ENCODE measurements around the gene TIMM23.

The TIMM23 gene

GRCh38 chr10:46020344-46020657 is 48.0 kb downstream of the TIMM23 start:
- peak overlapping the region; percentile 69 for H3K4me3 Mint-ChIP-seq
- no peaks in the 10 kb centered on the region for H3K9me3 Mint-ChIP-seq
- H3K27me3 Mint-ChIP-seq, result no peaks in the 10 kb centered on the region
- peaks cover 75% of the 10 kb centered on the region for H3K4me1 Mint-ChIP-seq (ENCODE audit: low read depth)
- intact Hi-C loops (cut with micrococcal nuclease), result no loop called here
- H3K27ac Mint-ChIP-seq, result peak overlapping the region; percentile 94
- peaks cover 32% of the 10 kb centered on the region for H3K36me3 Mint-ChIP-seq (ENCODE audit: low read depth)

- Mint-ChIP-seq H3K27me3 (no peaks in the 10 kb centered on the region), H3K4me1 (ENCODE audit: low read depth) (peaks cover 81% of the 10 kb centered on the region), H3K9me3 (no peaks in the 10 kb centered on the region), H3K4me3 (peak overlapping the region; percentile 86), H3K36me3 (ENCODE audit: low read depth) (peaks cover 33% of the 10 kb centered on the region), H3K27ac (peak overlapping the region; percentile 94)
- intact Hi-C loops (cut with micrococcal nuclease), result no loop called here
Measured at GRCh38 chr10:46022978-46023702, 50.9 kb downstream of the TIMM23 start.

GRCh38 chr10:46024948-46025347 is 52.7 kb downstream of the TIMM23 start:
- peak overlapping the region; percentile 33 for H3K27ac Mint-ChIP-seq
- intact Hi-C loops (cut with micrococcal nuclease), result loop anchor here (5.0 kb wide), 1 partner anchor 43 kb away; no protein-coding TSS in a partner anchor
- peaks cover 38% of the 10 kb centered on the region for H3K36me3 Mint-ChIP-seq (ENCODE audit: low read depth)
- no peaks in the 10 kb centered on the region for H3K9me3 Mint-ChIP-seq
- H3K27me3 Mint-ChIP-seq, result no peaks in the 10 kb centered on the region
- no peak overlapping the region for H3K4me3 Mint-ChIP-seq
- H3K4me1 Mint-ChIP-seq (ENCODE audit: low read depth), result peaks cover 75% of the 10 kb centered on the region

GRCh38 chr10:46025406-46025805 is 53.1 kb downstream of the TIMM23 start:
- peak overlapping the region; percentile 33 for H3K27ac Mint-ChIP-seq
- H3K36me3 Mint-ChIP-seq (ENCODE audit: low read depth), result peaks cover 43% of the 10 kb centered on the region
- peaks cover 72% of the 10 kb centered on the region for H3K4me1 Mint-ChIP-seq (ENCODE audit: low read depth)
- H3K27me3 Mint-ChIP-seq, result no peaks in the 10 kb centered on the region
- intact Hi-C loops (cut with micrococcal nuclease), result loop anchor here (5.0 kb wide), 1 partner anchor 43 kb away; no protein-coding TSS in a partner anchor
- no peak overlapping the region for H3K4me3 Mint-ChIP-seq
- no peaks in the 10 kb centered on the region for H3K9me3 Mint-ChIP-seq

GRCh38 chr10:46026106-46026505 is 53.8 kb downstream of the TIMM23 start:
- no peak overlapping the region for H3K27ac Mint-ChIP-seq

GRCh38 chr10:46028584-46029460 is 56.5 kb downstream of the TIMM23 start:
- Mint-ChIP-seq H3K27ac (peak overlapping the region; percentile 98), H3K4me1 (ENCODE audit: low read depth) (peaks cover 73% of the 10 kb centered on the region), H3K4me3 (peak overlapping the region; percentile 97), H3K36me3 (ENCODE audit: low read depth) (peaks cover 38% of the 10 kb centered on the region), H3K27me3 (no peaks in the 10 kb centered on the region), H3K9me3 (no peaks in the 10 kb centered on the region)
- intact Hi-C loops (cut with micrococcal nuclease), result loop anchor here (2.0 to 5.0 kb wide), 2 partner anchors 14 to 47 kb away; no protein-coding TSS in a partner anchor

More at GRCh38 chr10:46026106-46026505, 53.8 kb downstream of the TIMM23 start:
- Mint-ChIP-seq H3K9me3 (no peaks in the 10 kb centered on the region), H3K27me3 (no peaks in the 10 kb centered on the region), H3K36me3 (ENCODE audit: low read depth) (peaks cover 47% of the 10 kb centered on the region), H3K4me1 (ENCODE audit: low read depth) (peaks cover 71% of the 10 kb centered on the region), H3K4me3 (no peak overlapping the region)
- intact Hi-C loops (cut with micrococcal nuclease), result loop anchor here (5.0 kb wide), 1 partner anchor 44 kb away; no protein-coding TSS in a partner anchor

GRCh38 chr10:46029461-46030030 is 57.3 kb downstream of the TIMM23 start:
- H3K36me3 Mint-ChIP-seq (ENCODE audit: low read depth), result peaks cover 38% of the 10 kb centered on the region
- peaks cover 68% of the 10 kb centered on the region for H3K4me1 Mint-ChIP-seq (ENCODE audit: low read depth)
- H3K27ac Mint-ChIP-seq, result peak overlapping the region; percentile 98
- H3K4me3 Mint-ChIP-seq, result peak overlapping the region; percentile 97
- no peaks in the 10 kb centered on the region for H3K27me3 Mint-ChIP-seq
- intact Hi-C loops (cut with micrococcal nuclease), result loop anchor here (2.0 to 5.0 kb wide), 2 partner anchors 15 to 47 kb away; no protein-coding TSS in a partner anchor
- no peaks in the 10 kb centered on the region for H3K9me3 Mint-ChIP-seq

- no peaks in the 10 kb centered on the region for H3K27me3 Mint-ChIP-seq
- H3K27ac Mint-ChIP-seq, result peak within 1 kb of the TSS; percentile 98
- intact Hi-C loops (cut with micrococcal nuclease), result no loop called here
- peak within 1 kb of the TSS; percentile 97 for H3K4me3 Mint-ChIP-seq
- H3K36me3 Mint-ChIP-seq (ENCODE audit: low read depth), result peaks cover 35% of the 10 kb centered on the region
- H3K9me3 Mint-ChIP-seq, result no peaks in the 10 kb centered on the region
- peaks cover 60% of the 10 kb centered on the region for H3K4me1 Mint-ChIP-seq (ENCODE audit: low read depth)
Measured at GRCh38 chr10:46030091-46030937, 58.0 kb downstream of the TIMM23 start, which contains the start of gene NCOA4. TSS of gene NCOA4 (minus strand) at chr10:46030623. CDS start at chr10:46016680, 13,943 bp downstream.

GRCh38 chr10:46031648-46032532 is 59.6 kb downstream of the TIMM23 start:
- Mint-ChIP-seq H3K9me3 (no peaks in the 10 kb centered on the region), H3K27ac (peak overlapping the region; percentile 98), H3K36me3 (ENCODE audit: low read depth) (peaks cover 26% of the 10 kb centered on the region), H3K4me3 (no peak overlapping the region), H3K4me1 (ENCODE audit: low read depth) (peaks cover 45% of the 10 kb centered on the region), H3K27me3 (no peaks in the 10 kb centered on the region)
- intact Hi-C loops (cut with micrococcal nuclease), result no loop called here

- intact Hi-C loops (cut with micrococcal nuclease), result no loop called here
- Mint-ChIP-seq H3K36me3 (ENCODE audit: low read depth) (peaks cover 12% of the 10 kb centered on the region), H3K27ac (no peak overlapping the region), H3K4me1 (ENCODE audit: low read depth) (peaks cover 29% of the 10 kb centered on the region), H3K9me3 (no peaks in the 10 kb centered on the region), H3K27me3 (no peaks in the 10 kb centered on the region), H3K4me3 (no peak overlapping the region)
Measured at GRCh38 chr10:46033602-46034011, 61.3 kb downstream of the TIMM23 start.

GRCh38 chr10:46035923-46036849 is 63.9 kb downstream of the TIMM23 start:
- Mint-ChIP-seq H3K27me3 (no peaks in the 10 kb centered on the region), H3K27ac (no peak overlapping the region), H3K4me3 (no peak overlapping the region), H3K9me3 (no peaks in the 10 kb centered on the region), H3K36me3 (ENCODE audit: low read depth) (no peaks in the 10 kb centered on the region), H3K4me1 (ENCODE audit: low read depth) (peaks cover 19% of the 10 kb centered on the region)
- intact Hi-C loops (cut with micrococcal nuclease), result no loop called here

Data from dendritic cell treated with granulocyte-macrophage colony-stimulating factor and Interleukin-4, amounts not matched to agents 40 ng/mL and 50 ng/mL, for 4 days (primary cell).